ENCODE results near the gene PARP16.

Gene PARP16

GRCh38 chr15:65327651-65328393, 41.1 kb upstream of the PARP16 start:
- H3K4me3 ChIP-seq (ENCODE audit: low read length): no peak overlapping the region
- TF ChIP-seq ZNF274 (IDR thresholded peaks at IDR 0.05; ENCODE audit: low read depth, low read length): no peak

GRCh38 chr15:65326818-65327217, 40.1 kb upstream of the PARP16 start:
- TF ChIP-seq ZNF274 (IDR thresholded peaks at IDR 0.05; ENCODE audit: low read depth, low read length): no peak
- H3K4me3 ChIP-seq (ENCODE audit: low read length): no peak overlapping the region

- TF ChIP-seq ZNF274 (IDR thresholded peaks at IDR 0.05; ENCODE audit: low read depth, low read length): no peak
- no peak overlapping the region for H3K4me3 ChIP-seq (ENCODE audit: low read length)
Measured at GRCh38 chr15:65326117-65326526, 39.4 kb upstream of the PARP16 start.

- H3K4me3 ChIP-seq (ENCODE audit: low read length): no peak overlapping the region
Measured at GRCh38 chr15:65323071-65323511, 36.4 kb upstream of the PARP16 start.

GRCh38 chr15:65318870-65319356, 32.2 kb upstream of the PARP16 start:
- H3K4me3 ChIP-seq (ENCODE audit: low read length): no peak overlapping the region
- no peak for TF ChIP-seq ZNF274 (IDR thresholded peaks at IDR 0.05; ENCODE audit: low read depth, low read length)

More at GRCh38 chr15:65323071-65323511, 36.4 kb upstream of the PARP16 start:
- no peak for TF ChIP-seq ZNF274 (IDR thresholded peaks at IDR 0.05; ENCODE audit: low read depth, low read length)

- H3K4me3 ChIP-seq (ENCODE audit: low read length): no peak overlapping the region
- TF ChIP-seq ZNF274 (IDR thresholded peaks at IDR 0.05; ENCODE audit: low read depth, low read length): no peak
Measured at GRCh38 chr15:65312400-65312916, 25.8 kb upstream of the PARP16 start.

- H3K4me3 ChIP-seq (ENCODE audit: low read length): no peak overlapping the region
- TF ChIP-seq ZNF274 (IDR thresholded peaks at IDR 0.05; ENCODE audit: low read depth, low read length): no peak
Measured at GRCh38 chr15:65311760-65312159, 25.1 kb upstream of the PARP16 start.

- no peak for TF ChIP-seq ZNF274 (IDR thresholded peaks at IDR 0.05; ENCODE audit: low read depth, low read length)
- H3K4me3 ChIP-seq (ENCODE audit: low read length): no peak overlapping the region
Measured at GRCh38 chr15:65310431-65311137, 23.9 kb upstream of the PARP16 start.

- TF ChIP-seq ZNF274 (IDR thresholded peaks at IDR 0.05; ENCODE audit: low read depth, low read length): no peak
- H3K4me3 ChIP-seq (ENCODE audit: low read length): no peak overlapping the region
Measured at GRCh38 chr15:65309882-65310418, 23.3 kb upstream of the PARP16 start.

GRCh38 chr15:65307978-65308377, 21.3 kb upstream of the PARP16 start:
- no peak overlapping the region for H3K4me3 ChIP-seq (ENCODE audit: low read length)
- TF ChIP-seq ZNF274 (IDR thresholded peaks at IDR 0.05; ENCODE audit: low read depth, low read length): no peak

- no peak for TF ChIP-seq ZNF274 (IDR thresholded peaks at IDR 0.05; ENCODE audit: low read depth, low read length)
- no peak overlapping the region for H3K4me3 ChIP-seq (ENCODE audit: low read length)
Measured at GRCh38 chr15:65306551-65306950, 19.9 kb upstream of the PARP16 start.

- no peak for TF ChIP-seq ZNF274 (IDR thresholded peaks at IDR 0.05; ENCODE audit: low read depth, low read length)
- H3K4me3 ChIP-seq (ENCODE audit: low read length): no peak overlapping the region
Measured at GRCh38 chr15:65305776-65306175, 19.1 kb upstream of the PARP16 start.

- TF ChIP-seq ZNF274 (IDR thresholded peaks at IDR 0.05; ENCODE audit: low read depth, low read length): no peak
- no peak overlapping the region for H3K4me3 ChIP-seq (ENCODE audit: low read length)
Measured at GRCh38 chr15:65305150-65305758, 18.6 kb upstream of the PARP16 start.
